MCF 10A (cell line): ENCODE measurements around the gene CCDC28B. TPM values are rescaled to one million over a fixed set of nuclear protein-coding genes. Genes with fewer than 3 reads are reported as not detected.

ENCODE experiments used
- BruUV-seq: library from RNA; stranded (reverse); fragments of 400-500 nt; replicated peaks from 2 replicates; lab custom pipeline; 2021; lab: Mats Ljungman, UMichigan
- CTCF ChIA-PET: fragments of 300-600 bp; sonication (Branson Sonifier 250); formaldehyde crosslinking; extraction: SDS; loops from one replicate; lab custom pipeline; 2021; ENCODE audit warnings: antibody characterized with exemption, inconsistent platforms; lab: Yijun Ruan, JAX
- POLR2A ChIA-PET: fragments of 300-600, 350-650 bp; sonication (Branson Sonifier 250); formaldehyde crosslinking; extraction: SDS; loops from one replicate; lab custom pipeline; 2020; ENCODE audit warnings: antibody characterized with exemption, inconsistent platforms; lab: Yijun Ruan, JAX
- DNase-seq: peaks from one replicate; pipeline ENCODE4 v3.0.0-alpha.2; 2018; ENCODE audit not compliant: unreplicated experiment
- H3K27ac Mint-ChIP-seq: one replicate; pipeline ENCODE4 v1.8.0; 2022; ENCODE audit warnings: mild to moderate bottlenecking, low read depth, mixed read lengths; ENCODE audit not compliant: unreplicated experiment
- H3K27me3 Mint-ChIP-seq: one replicate; pipeline ENCODE4 v1.8.0; 2022; ENCODE audit warnings: mixed read lengths; ENCODE audit not compliant: insufficient read depth, unreplicated experiment
- H3K36me3 Mint-ChIP-seq: one replicate; pipeline ENCODE4 v1.8.0; 2022; ENCODE audit warnings: mild to moderate bottlenecking, moderate library complexity, mixed read lengths; ENCODE audit not compliant: insufficient read depth, unreplicated experiment
- H3K4me1 Mint-ChIP-seq: one replicate; pipeline ENCODE4 v1.8.0; 2022; ENCODE audit warnings: mixed read lengths; ENCODE audit not compliant: insufficient read depth, unreplicated experiment
- H3K4me3 Mint-ChIP-seq: one replicate; pipeline ENCODE4 v1.8.0; 2022; ENCODE audit warnings: mild to moderate bottlenecking, moderate library complexity, mixed read lengths; ENCODE audit not compliant: unreplicated experiment
- H3K9me3 Mint-ChIP-seq: one replicate; pipeline ENCODE4 v1.8.0; 2022; ENCODE audit warnings: mixed read lengths; ENCODE audit not compliant: unreplicated experiment
- CTCF ChIP-seq: fragments of 200-600 bp; IDR thresholded peaks from one replicate; pipeline ENCODE4 v1.8.0; 2022; ENCODE audit warnings: antibody characterized with exemption, mild to moderate bottlenecking; ENCODE audit not compliant: unreplicated experiment
- intact Hi-C: fragments of 100-400 bp; cut with micrococcal nuclease; formaldehyde crosslinking; loops from 2 replicates; pipeline ENCODE4 v1.14.1; 2022
- total RNA-seq: library from RNA; stranded (reverse); gene quantifications from 2 replicates; pipeline ENCODE4 v1.2.3, GENCODE V29; 2022

CCDC28B gene
- total RNA-seq, 1 experiment from 2014 or later, result 0.91 TPM

GRCh38 chr1:32172621-32173245, 27.7 kb upstream of the CCDC28B start:
- DNase-seq, result peak; percentile 68
- H3K9me3 Mint-ChIP-seq, result no peaks in the 10 kb centered on the region
- ChIA-PET CTCF (interaction anchor here (0.7 to 1.5 kb wide), 2 partner anchors 10 to 16 kb away, joined by 3 read pairs; no protein-coding TSS in a partner anchor), POLR2A (no interaction called here)
- no peak overlapping the region for H3K4me3 Mint-ChIP-seq
- peaks cover 9% of the 10 kb centered on the region for H3K4me1 Mint-ChIP-seq
- H3K27ac Mint-ChIP-seq, result no peak overlapping the region
- no peaks in the 10 kb centered on the region for H3K27me3 Mint-ChIP-seq
- peaks cover 83% of the 10 kb centered on the region for H3K36me3 Mint-ChIP-seq
- BruUV-seq, result no TSS peak
- no peak for TF ChIP-seq CTCF
- intact Hi-C loops, result no loop called here

GRCh38 chr1:32178380-32179192, 21.8 kb upstream of the CCDC28B start:
- BruUV-seq, result no TSS peak
- Mint-ChIP-seq H3K4me1 (peaks cover 7% of the 10 kb centered on the region), H3K9me3 (no peaks in the 10 kb centered on the region), H3K27ac (peak overlapping the region; percentile 98), H3K27me3 (no peaks in the 10 kb centered on the region), H3K36me3 (peaks cover 63% of the 10 kb centered on the region), H3K4me3 (peak overlapping the region; percentile 97)
- no peak for TF ChIP-seq CTCF
- POLR2A ChIA-PET, result interaction anchor here (0.5 to 3.6 kb wide), 23 partner anchors 8 to 615 kb away, joined by 3 to 44 read pairs (median 4); partner anchors contain the start of genes KHDRBS1 and KPNA6
- DNase-seq, result no peak
- intact Hi-C loops, result loop anchor here (2.0 kb wide), 1 partner anchor 70 kb away; the partner anchor contains the start of gene KPNA6
- CTCF ChIA-PET, result interaction anchor here (0.5 to 1.1 kb wide), 2 partner anchors 11 to 216 kb away, joined by 3 read pairs; no protein-coding TSS in a partner anchor

- peak overlapping the region; percentile 97 for H3K4me3 Mint-ChIP-seq
- intact Hi-C loops, result loop anchor here (2.0 kb wide), 1 partner anchor 70 kb away; the partner anchor contains the start of gene KPNA6
- no peaks in the 10 kb centered on the region for H3K9me3 Mint-ChIP-seq
- TF ChIP-seq CTCF, result no peak
- no peak for DNase-seq
- TSS peak; percentile 69 for BruUV-seq
- ChIA-PET CTCF (interaction anchor here (0.5 to 1.1 kb wide), 2 partner anchors 11 to 217 kb away, joined by 3 read pairs; no protein-coding TSS in a partner anchor), POLR2A (interaction anchor here (0.5 to 3.6 kb wide), 27 partner anchors 9 to 614 kb away, joined by 3 to 44 read pairs (median 4); partner anchors contain the start of genes KHDRBS1 and KPNA6)
- peak overlapping the region; percentile 98 for H3K27ac Mint-ChIP-seq
- H3K4me1 Mint-ChIP-seq, result peaks cover 10% of the 10 kb centered on the region
- no peaks in the 10 kb centered on the region for H3K27me3 Mint-ChIP-seq
- H3K36me3 Mint-ChIP-seq, result peaks cover 66% of the 10 kb centered on the region
Observed at GRCh38 chr1:32179193-32179442, 21.3 kb upstream of the CCDC28B start.
